Lower leg skin (tissue), 4 donors: ENCODE measurements around the gene PRKCQ. TPM values are rescaled to one million over a fixed set of nuclear protein-coding genes. Genes with fewer than 3 reads are reported as not detected.

Source experiments
- DNase-seq, 2 donors: peaks; one replicate each; pipeline ENCODE4 v3.0.0-alpha.2; 2019; ENCODE audit warnings: low spot score in 2 of 2
- H3K4me3 ChIP-seq: fragments of 200-600 bp; sonication (generic); 2 replicates; pipeline ENCODE4 v1.5.1; 2017; ENCODE audit warnings: mild to moderate bottlenecking, low read depth; ENCODE audit not compliant: poor library complexity, severe bottlenecking
- CTCF ChIP-seq, 3 donors: fragments of 450-650 bp; IDR thresholded peaks; one replicate each; pipeline ENCODE4 v1.5.1; 2016; ENCODE audit warnings: antibody characterized with exemption in 3 of 3, mild to moderate bottlenecking in 3 of 3, moderate library complexity in 2 of 3
- POLR2A ChIP-seq, 2 donors: fragments of 450-650 bp; IDR thresholded peaks; one replicate each; pipeline ENCODE4 v1.6.1; 2016 to 2017; ENCODE audit warnings: antibody characterized with exemption in 2 of 2, mild to moderate bottlenecking in 1 of 2, moderate library complexity in 1 of 2
- WGBS, 2 donors: methylation state at CpG; one replicate each; pipeline ENCODE4 v1.1.5; 2018; 5-methylcytosine and 5-hydroxymethylcytosine counted together
- intact Hi-C: fragments of 100-400 bp; cut with DNase I; formaldehyde crosslinking; loops from one replicate; pipeline ENCODE4 v1.15.0; 2023; ENCODE audit warnings: low total_unique reads
- total RNA-seq, 4 donors: library from RNA; depleted of rRNA; stranded (reverse); fragments of >200 nt; gene quantifications; one replicate each; pipeline ENCODE4 v1.1.0, GENCODE V29; 2016

PRKCQ gene
- total RNA-seq, 4 donors from 2014 or later = 0.06 to 0.17 TPM; not detected in 2

GRCh38 chr10:6386960-6387359 is 193.1 kb downstream of the PRKCQ start:
- TF ChIP-seq POLR2A (IDR thresholded peaks at IDR 0.05) = no peak
- no peak for TF ChIP-seq CTCF (IDR thresholded peaks at IDR 0.05)
- intact Hi-C loops = no loop called here
- H3K4me3 ChIP-seq = no peak overlapping the region
- DNase-seq = no peak
- 91 to 97% methylated on average over 5 of the region's 5 CpGs for WGBS, 2 donors

GRCh38 chr10:6386346-6386745 is 193.7 kb downstream of the PRKCQ start:
- WGBS, 2 donors = 86 to 93% methylated on average over 6 of the region's 6 CpGs
- H3K4me3 ChIP-seq = no peak overlapping the region
- DNase-seq = no peak
- TF ChIP-seq CTCF (IDR thresholded peaks at IDR 0.05) = no peak
- TF ChIP-seq POLR2A (IDR thresholded peaks at IDR 0.05) = no peak
- intact Hi-C loops = no loop called here

- no peak for DNase-seq
- no peak overlapping the region for H3K4me3 ChIP-seq
- TF ChIP-seq POLR2A (IDR thresholded peaks at IDR 0.05) (no peak), CTCF (IDR thresholded peaks at IDR 0.05) (no peak)
- intact Hi-C loops = no loop called here
- whole genome bisulfite sequencing, 2 donors = 64 to 65% methylated on average over 3 of the region's 3 CpGs
Measured at GRCh38 chr10:6385665-6386064, 194.4 kb downstream of the PRKCQ start.

- intact Hi-C loops = no loop called here
- 83 to 86% methylated on average over 3 of the region's 3 CpGs for WGBS, 2 donors
- no peak for DNase-seq
- no peak overlapping the region for H3K4me3 ChIP-seq
- TF ChIP-seq POLR2A (IDR thresholded peaks at IDR 0.05) (no peak), CTCF (IDR thresholded peaks at IDR 0.05) (no peak)
Measured at GRCh38 chr10:6384847-6385246, 195.2 kb downstream of the PRKCQ start.

- intact Hi-C loops = no loop called here
- 90 to 97% methylated on average over 7 of the region's 7 CpGs for WGBS, 2 donors
- TF ChIP-seq POLR2A (IDR thresholded peaks at IDR 0.05) (no peak), CTCF (IDR thresholded peaks at IDR 0.05) (no peak)
- H3K4me3 ChIP-seq = no peak overlapping the region
- DNase-seq = no peak
Measured at GRCh38 chr10:6384031-6384430, 196.0 kb downstream of the PRKCQ start.

- intact Hi-C loops = no loop called here
- H3K4me3 ChIP-seq = no peak overlapping the region
- 76 to 79% methylated on average over 8 of the region's 8 CpGs for WGBS, 2 donors
- no peak for TF ChIP-seq POLR2A (IDR thresholded peaks at IDR 0.05)
- TF ChIP-seq CTCF (IDR thresholded peaks at IDR 0.05) = no peak
- no peak for DNase-seq
Measured at GRCh38 chr10:6383096-6383812, 196.8 kb downstream of the PRKCQ start.
